ENCODE measurements around the gene GAB2. TPM values are rescaled to one million over a fixed set of nuclear protein-coding genes. Genes with fewer than 3 reads are reported as not detected.

The GAB2 gene
- total and polyA plus RNA-seq, 2 of the 13 experiments (the other 11 are each of a cell fraction or from before 2014, with no cell fraction given), result 4.1 to 8.6 TPM

DNA sequence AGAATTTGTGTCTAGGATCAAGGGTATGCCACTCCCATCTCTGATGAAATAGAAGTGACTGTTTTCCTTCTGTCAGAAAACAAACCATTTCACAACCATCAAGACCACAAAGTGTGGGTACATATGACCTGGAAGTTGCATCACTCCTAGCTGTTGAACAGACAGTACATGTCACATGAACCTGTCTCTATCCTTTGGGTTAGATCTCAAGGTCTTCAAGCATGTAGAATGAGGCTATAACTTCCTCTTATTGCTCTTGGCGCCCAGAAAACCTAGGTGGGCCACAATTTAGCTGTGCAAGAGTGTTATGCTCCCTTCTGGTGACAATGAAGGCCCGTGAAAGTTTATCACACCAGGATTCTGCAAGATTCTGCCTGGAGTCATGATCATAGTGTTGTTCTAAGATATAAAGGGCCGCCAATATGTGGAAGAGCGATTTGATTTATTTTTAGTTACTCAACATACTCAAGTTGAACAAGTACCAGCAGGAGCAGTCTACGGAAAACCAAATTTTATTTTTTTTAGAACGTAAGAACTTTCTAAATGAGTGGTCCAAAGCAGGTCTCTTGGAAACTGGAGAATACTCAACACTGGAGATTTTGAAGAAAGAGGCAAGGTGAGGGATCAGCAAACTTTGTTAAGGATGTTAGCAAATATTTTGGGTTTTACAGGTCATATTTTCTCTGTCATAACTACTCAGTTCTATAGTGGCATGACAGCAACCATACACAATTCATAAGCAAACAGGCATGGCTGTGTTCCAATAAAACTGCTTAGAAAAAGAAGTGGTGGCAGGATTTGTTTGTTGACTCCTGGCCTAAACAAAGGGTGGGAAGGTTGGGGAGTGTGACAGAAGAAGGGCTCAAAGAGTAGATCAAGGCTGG, 127.1 kb downstream of the GAB2 start (continued):
- TF ChIP-seq, protein P1, sequence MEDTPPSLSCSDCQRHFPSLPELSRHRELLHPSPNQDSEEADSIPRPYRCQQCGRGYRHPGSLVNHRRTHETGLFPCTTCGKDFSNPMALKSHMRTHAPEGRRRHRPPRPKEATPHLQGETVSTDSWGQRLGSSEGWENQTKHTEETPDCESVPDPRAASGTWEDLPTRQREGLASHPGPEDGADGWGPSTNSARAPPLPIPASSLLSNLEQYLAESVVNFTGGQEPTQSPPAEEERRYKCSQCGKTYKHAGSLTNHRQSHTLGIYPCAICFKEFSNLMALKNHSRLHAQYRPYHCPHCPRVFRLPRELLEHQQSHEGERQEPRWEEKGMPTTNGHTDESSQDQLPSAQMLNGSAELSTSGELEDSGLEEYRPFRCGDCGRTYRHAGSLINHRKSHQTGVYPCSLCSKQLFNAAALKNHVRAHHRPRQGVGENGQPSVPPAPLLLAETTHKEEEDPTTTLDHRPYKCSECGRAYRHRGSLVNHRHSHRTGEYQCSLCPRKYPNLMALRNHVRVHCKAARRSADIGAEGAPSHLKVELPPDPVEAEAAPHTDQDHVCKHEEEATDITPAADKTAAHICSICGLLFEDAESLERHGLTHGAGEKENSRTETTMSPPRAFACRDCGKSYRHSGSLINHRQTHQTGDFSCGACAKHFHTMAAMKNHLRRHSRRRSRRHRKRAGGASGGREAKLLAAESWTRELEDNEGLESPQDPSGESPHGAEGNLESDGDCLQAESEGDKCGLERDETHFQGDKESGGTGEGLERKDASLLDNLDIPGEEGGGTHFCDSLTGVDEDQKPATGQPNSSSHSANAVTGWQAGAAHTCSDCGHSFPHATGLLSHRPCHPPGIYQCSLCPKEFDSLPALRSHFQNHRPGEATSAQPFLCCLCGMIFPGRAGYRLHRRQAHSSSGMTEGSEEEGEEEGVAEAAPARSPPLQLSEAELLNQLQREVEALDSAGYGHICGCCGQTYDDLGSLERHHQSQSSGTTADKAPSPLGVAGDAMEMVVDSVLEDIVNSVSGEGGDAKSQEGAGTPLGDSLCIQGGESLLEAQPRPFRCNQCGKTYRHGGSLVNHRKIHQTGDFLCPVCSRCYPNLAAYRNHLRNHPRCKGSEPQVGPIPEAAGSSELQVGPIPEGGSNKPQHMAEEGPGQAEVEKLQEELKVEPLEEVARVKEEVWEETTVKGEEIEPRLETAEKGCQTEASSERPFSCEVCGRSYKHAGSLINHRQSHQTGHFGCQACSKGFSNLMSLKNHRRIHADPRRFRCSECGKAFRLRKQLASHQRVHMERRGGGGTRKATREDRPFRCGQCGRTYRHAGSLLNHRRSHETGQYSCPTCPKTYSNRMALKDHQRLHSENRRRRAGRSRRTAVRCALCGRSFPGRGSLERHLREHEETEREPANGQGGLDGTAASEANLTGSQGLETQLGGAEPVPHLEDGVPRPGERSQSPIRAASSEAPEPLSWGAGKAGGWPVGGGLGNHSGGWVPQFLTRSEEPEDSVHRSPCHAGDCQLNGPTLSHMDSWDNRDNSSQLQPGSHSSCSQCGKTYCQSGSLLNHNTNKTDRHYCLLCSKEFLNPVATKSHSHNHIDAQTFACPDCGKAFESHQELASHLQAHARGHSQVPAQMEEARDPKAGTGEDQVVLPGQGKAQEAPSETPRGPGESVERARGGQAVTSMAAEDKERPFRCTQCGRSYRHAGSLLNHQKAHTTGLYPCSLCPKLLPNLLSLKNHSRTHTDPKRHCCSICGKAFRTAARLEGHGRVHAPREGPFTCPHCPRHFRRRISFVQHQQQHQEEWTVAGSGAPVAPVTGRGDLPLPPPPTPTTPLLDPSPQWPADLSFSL (CRISPR knock-in tag; IDR thresholded peaks at IDR 0.05), result peak; percentile 70; the same call in 1 of the 2 replicates
- TF ChIP-seq HMG20B (CRISPR knock-in tag; conservative IDR thresholded peaks at IDR 0.05) (peak; percentile 97), ZNF788 (CRISPR knock-in tag; IDR thresholded peaks at IDR 0.05; ENCODE audit: borderline replicate concordance) (peak; percentile 70; the same call in 1 of the 2 replicates), JUN (CRISPR knock-in tag; IDR thresholded peaks at IDR 0.05) (peak; percentile 77; the same call in 1 of the 2 replicates), NAIF1 (CRISPR knock-in tag; IDR thresholded peaks at IDR 0.05; ENCODE audit: borderline replicate concordance) (0 out of 2 replicates have a peak, but pooled peaks have one; percentile 53), ZNF782 (CRISPR knock-in tag; IDR thresholded peaks at IDR 0.05; ENCODE audit: borderline replicate concordance) (peak; percentile 76; the same call in 1 of the 2 replicates), ETV6 (CRISPR knock-in tag; conservative IDR thresholded peaks at IDR 0.05) (peak; percentile 44; the same call in 1 of the 2 replicates), TOPORS (CRISPR knock-in tag; IDR thresholded peaks at IDR 0.05) (no peak), FOSL2 (CRISPR knock-in tag; IDR thresholded peaks at IDR 0.05) (peak; percentile 93), KDM1A (CRISPR knock-in tag; IDR thresholded peaks at IDR 0.05) (peak; percentile 78; the same call in 1 of the 2 replicates), SP4 (CRISPR knock-in tag; IDR thresholded peaks at IDR 0.05) (no peak), FOXA3 (CRISPR knock-in tag; IDR thresholded peaks at IDR 0.05) (peak; percentile 99), BRCA1 (CRISPR knock-in tag; IDR thresholded peaks at IDR 0.05) (no peak)
- TF ChIP-seq, protein P2, sequence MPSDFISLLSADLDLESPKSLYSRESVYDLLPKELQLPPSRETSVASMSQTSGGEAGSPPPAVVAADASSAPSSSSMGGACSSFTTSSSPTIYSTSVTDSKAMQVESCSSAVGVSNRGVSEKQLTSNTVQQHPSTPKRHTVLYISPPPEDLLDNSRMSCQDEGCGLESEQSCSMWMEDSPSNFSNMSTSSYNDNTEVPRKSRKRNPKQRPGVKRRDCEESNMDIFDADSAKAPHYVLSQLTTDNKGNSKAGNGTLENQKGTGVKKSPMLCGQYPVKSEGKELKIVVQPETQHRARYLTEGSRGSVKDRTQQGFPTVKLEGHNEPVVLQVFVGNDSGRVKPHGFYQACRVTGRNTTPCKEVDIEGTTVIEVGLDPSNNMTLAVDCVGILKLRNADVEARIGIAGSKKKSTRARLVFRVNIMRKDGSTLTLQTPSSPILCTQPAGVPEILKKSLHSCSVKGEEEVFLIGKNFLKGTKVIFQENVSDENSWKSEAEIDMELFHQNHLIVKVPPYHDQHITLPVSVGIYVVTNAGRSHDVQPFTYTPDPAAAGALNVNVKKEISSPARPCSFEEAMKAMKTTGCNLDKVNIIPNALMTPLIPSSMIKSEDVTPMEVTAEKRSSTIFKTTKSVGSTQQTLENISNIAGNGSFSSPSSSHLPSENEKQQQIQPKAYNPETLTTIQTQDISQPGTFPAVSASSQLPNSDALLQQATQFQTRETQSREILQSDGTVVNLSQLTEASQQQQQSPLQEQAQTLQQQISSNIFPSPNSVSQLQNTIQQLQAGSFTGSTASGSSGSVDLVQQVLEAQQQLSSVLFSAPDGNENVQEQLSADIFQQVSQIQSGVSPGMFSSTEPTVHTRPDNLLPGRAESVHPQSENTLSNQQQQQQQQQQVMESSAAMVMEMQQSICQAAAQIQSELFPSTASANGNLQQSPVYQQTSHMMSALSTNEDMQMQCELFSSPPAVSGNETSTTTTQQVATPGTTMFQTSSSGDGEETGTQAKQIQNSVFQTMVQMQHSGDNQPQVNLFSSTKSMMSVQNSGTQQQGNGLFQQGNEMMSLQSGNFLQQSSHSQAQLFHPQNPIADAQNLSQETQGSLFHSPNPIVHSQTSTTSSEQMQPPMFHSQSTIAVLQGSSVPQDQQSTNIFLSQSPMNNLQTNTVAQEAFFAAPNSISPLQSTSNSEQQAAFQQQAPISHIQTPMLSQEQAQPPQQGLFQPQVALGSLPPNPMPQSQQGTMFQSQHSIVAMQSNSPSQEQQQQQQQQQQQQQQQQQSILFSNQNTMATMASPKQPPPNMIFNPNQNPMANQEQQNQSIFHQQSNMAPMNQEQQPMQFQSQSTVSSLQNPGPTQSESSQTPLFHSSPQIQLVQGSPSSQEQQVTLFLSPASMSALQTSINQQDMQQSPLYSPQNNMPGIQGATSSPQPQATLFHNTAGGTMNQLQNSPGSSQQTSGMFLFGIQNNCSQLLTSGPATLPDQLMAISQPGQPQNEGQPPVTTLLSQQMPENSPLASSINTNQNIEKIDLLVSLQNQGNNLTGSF (CRISPR knock-in tag; IDR thresholded peaks at IDR 0.05), result no peak
- TF ChIP-seq, protein P3, sequence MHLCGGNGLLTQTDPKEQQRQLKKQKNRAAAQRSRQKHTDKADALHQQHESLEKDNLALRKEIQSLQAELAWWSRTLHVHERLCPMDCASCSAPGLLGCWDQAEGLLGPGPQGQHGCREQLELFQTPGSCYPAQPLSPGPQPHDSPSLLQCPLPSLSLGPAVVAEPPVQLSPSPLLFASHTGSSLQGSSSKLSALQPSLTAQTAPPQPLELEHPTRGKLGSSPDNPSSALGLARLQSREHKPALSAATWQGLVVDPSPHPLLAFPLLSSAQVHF (CRISPR knock-in tag; IDR thresholded peaks at IDR 0.05), result no peak
- TF ChIP-seq, protein P4, sequence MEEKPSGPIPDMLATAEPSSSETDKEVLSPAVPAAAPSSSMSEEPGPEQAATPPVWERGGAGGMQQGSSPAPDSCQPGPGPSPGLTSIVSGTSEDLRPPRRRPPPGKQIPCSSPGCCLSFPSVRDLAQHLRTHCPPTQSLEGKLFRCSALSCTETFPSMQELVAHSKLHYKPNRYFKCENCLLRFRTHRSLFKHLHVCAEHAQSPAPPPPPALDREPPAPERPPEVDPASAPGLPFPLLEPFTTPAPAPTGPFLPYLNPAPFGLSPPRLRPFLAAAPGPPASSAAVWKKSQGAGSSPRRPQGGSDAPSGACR (CRISPR knock-in tag; IDR thresholded peaks at IDR 0.05), result peak; percentile 57; the same call in 1 of the 2 replicates
